Neural progenitor cell (in vitro differentiated cells): ENCODE data around the gene AXDND1.
"Not testable (repeated sequence)": the region's sequence is repeated elsewhere in the genome, so short reads cannot be mapped to it uniquely, and the experiment has no call there.

Source experiments
- EZH2 ChIP-seq: fragments of 200-600 bp; sonication (generic); IDR thresholded peaks from 2 replicates; pipeline ENCODE4 v1.6.1; 2017; ENCODE audit warnings: antibody characterized with exemption, mild to moderate bottlenecking, moderate library complexity
- EZH2phosphoT487 ChIP-seq: fragments of 200-600 bp; sonication (generic); IDR thresholded peaks from 2 replicates; pipeline ENCODE4 v1.6.1; 2017; ENCODE audit warnings: antibody characterized with exemption
- TF ChIP-seq, protein P1 (sequence below): fragments of 200-600 bp; sonication (generic); IDR thresholded peaks from 2 replicates; pipeline ENCODE4 v1.5.1; 2017; ENCODE audit warnings: antibody characterized with exemption, mild to moderate bottlenecking

DNA sequence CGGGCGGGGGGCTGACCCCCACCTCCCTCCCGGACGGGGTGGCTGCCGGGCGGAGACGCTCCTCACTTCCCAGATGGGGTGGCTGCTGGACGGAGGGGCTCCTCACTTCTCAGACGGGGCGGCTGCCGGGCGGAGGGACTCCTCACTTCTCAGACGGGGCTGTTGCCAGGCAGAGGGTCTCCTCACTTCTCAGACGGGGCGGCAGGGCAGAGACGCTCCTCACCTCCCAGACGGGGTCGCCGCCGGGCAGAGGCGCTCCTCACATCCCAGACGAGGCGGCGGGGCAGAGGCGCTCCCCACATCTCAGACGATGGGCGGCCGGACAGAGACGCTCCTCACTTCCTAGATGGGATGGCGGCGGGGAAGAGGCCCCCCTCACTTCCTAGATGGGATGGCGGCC is 52.9 kb downstream of the AXDND1 start:
- TF ChIP-seq EZH2, EZH2phosphoT487: not testable (repeated sequence)
- TF ChIP-seq, protein P1, sequence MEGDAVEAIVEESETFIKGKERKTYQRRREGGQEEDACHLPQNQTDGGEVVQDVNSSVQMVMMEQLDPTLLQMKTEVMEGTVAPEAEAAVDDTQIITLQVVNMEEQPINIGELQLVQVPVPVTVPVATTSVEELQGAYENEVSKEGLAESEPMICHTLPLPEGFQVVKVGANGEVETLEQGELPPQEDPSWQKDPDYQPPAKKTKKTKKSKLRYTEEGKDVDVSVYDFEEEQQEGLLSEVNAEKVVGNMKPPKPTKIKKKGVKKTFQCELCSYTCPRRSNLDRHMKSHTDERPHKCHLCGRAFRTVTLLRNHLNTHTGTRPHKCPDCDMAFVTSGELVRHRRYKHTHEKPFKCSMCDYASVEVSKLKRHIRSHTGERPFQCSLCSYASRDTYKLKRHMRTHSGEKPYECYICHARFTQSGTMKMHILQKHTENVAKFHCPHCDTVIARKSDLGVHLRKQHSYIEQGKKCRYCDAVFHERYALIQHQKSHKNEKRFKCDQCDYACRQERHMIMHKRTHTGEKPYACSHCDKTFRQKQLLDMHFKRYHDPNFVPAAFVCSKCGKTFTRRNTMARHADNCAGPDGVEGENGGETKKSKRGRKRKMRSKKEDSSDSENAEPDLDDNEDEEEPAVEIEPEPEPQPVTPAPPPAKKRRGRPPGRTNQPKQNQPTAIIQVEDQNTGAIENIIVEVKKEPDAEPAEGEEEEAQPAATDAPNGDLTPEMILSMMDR = not testable (repeated sequence)
